OCI-LY7 (cell line): Measurements from ENCODE around the gene SEC22C. TPM values are rescaled to one million over a fixed set of nuclear protein-coding genes. Genes with fewer than 3 reads are reported as not detected.

Source experiments
- BruUV-seq: library from RNA; stranded (reverse); fragments of 400-500 nt; replicated peaks from 2 replicates; lab custom pipeline; 2021; lab: Mats Ljungman, UMichigan
- CTCF ChIA-PET: fragments of 300-600 bp; sonication (Branson Sonifier 250); formaldehyde crosslinking; loops from one replicate; lab custom pipeline; 2022; ENCODE audit warnings: antibody characterized with exemption; ENCODE audit not compliant: unreplicated experiment; lab: Charles Lee
- POLR2A ChIA-PET: fragments of 300-600 bp; sonication (Branson Sonifier 250); formaldehyde crosslinking; loops from one replicate; lab custom pipeline; 2022; ENCODE audit warnings: antibody characterized with exemption; lab: Charles Lee
- DNase-seq: peaks from one replicate; pipeline ENCODE4 v3.0.0-alpha.2; 2015; ENCODE audit warnings: low spot score
- H2AFZ ChIP-seq: fragments of 200-600 bp; sonication (generic), shearing (Covaris generic); 2 replicates; pipeline ENCODE4 v1.6.1; 2014; ENCODE audit warnings: mild to moderate bottlenecking, antibody characterized with exemption, low read length, moderate library complexity
- H3K27ac ChIP-seq: fragments of 200-600 bp; sonication (generic); 2 replicates; pipeline ENCODE4 v1.5.1; 2014; ENCODE audit warnings: mixed run types, low read depth, mild to moderate bottlenecking, moderate library complexity, low read length, inconsistent platforms; ENCODE audit not compliant: poor library complexity, severe bottlenecking
- H3K36me3 ChIP-seq: fragments of 200-600 bp; sonication (generic); 2 replicates; pipeline ENCODE4 v1.6.1; 2014; ENCODE audit warnings: mild to moderate bottlenecking, antibody characterized with exemption, low read length, moderate library complexity, mixed read lengths; ENCODE audit not compliant: insufficient read depth
- H3K4me1 ChIP-seq: fragments of 200-600 bp; sonication (generic); 2 replicates; pipeline ENCODE4 v1.5.1; 2014; ENCODE audit warnings: mild to moderate bottlenecking, low read length; ENCODE audit not compliant: insufficient read depth, poor library complexity, severe bottlenecking
- H3K4me2 ChIP-seq: fragments of 200-600 bp; sonication (generic); 2 replicates; pipeline ENCODE4 v1.6.1; 2014; ENCODE audit warnings: mild to moderate bottlenecking, low read length
- H3K4me3 ChIP-seq: fragments of 200-600 bp; sonication (generic); 2 replicates; pipeline ENCODE4 v1.5.1; 2014; ENCODE audit warnings: mild to moderate bottlenecking, low read depth, low read length; ENCODE audit not compliant: poor library complexity, severe bottlenecking
- H3K79me2 ChIP-seq: fragments of 200-600 bp; sonication (generic); 2 replicates; pipeline ENCODE4 v1.6.1; 2016; ENCODE audit warnings: low read depth, mild to moderate bottlenecking, low read length, moderate library complexity, mixed read lengths; ENCODE audit not compliant: insufficient read depth
- H3K9me2 ChIP-seq: fragments of 200-600 bp; sonication (generic); 2 replicates; pipeline ENCODE4 v1.6.1; 2016; ENCODE audit warnings: mild to moderate bottlenecking, low read length, mixed read lengths; ENCODE audit not compliant: insufficient read depth
- H3K9me3 ChIP-seq: fragments of 200-600 bp; sonication (generic); 2 replicates; pipeline ENCODE4 v1.6.1; 2014; ENCODE audit warnings: mild to moderate bottlenecking, mixed run types, low read length, mixed read lengths
- H4K20me1 ChIP-seq: fragments of 200-600 bp; sonication (generic); 2 replicates; pipeline ENCODE4 v1.6.1; 2014; ENCODE audit warnings: mild to moderate bottlenecking, antibody characterized with exemption, low read length, moderate library complexity, mixed read lengths; ENCODE audit not compliant: insufficient read depth
- CTCF ChIP-seq: fragments of 200-600 bp; sonication (generic); conservative IDR thresholded peaks from 2 replicates; pipeline ENCODE4 v1.5.1; 2014; ENCODE audit warnings: mild to moderate bottlenecking, antibody characterized with exemption, low read length, moderate library complexity, mixed read lengths
- EZH2phosphoT487 ChIP-seq: fragments of 200-600 bp; sonication (generic); IDR thresholded peaks from 2 replicates; pipeline ENCODE4 v1.6.1; 2018; ENCODE audit warnings: low read depth, borderline replicate concordance, mild to moderate bottlenecking, mixed run types, antibody characterized with exemption, low read length, moderate library complexity, mixed read lengths
- intact Hi-C: fragments of 100-400 bp; cut with micrococcal nuclease; formaldehyde crosslinking; loops from one replicate; pipeline ENCODE4 v1.10.0; 2022; ENCODE audit not compliant: unreplicated experiment
- total RNA-seq, 2 experiments: library from RNA; depleted of rRNA in 1 of 2; stranded (reverse); fragments of >200 nt in 1 of 2; shearing (Covaris generic) in 1 of 2; gene quantifications; 2 replicates each; pipeline ENCODE4 v1.2.3, GENCODE V29; 2014 to 2022

The SEC22C gene
- total RNA-seq, 2 experiments from 2014 or later: 33.0 to 36.2 TPM

- DNase-seq: peak; percentile 65
- no peak overlapping the region for H3K27ac ChIP-seq
- ChIA-PET POLR2A (no interaction called here), CTCF (no interaction called here)
- no peak overlapping the region for H3K4me3 ChIP-seq
- peak; percentile 86 for TF ChIP-seq CTCF
- no peak for TF ChIP-seq EZH2phosphoT487
- no TSS peak for BruUV-seq
- no peaks in the 10 kb centered on the region for H3K4me1 ChIP-seq
- H2AFZ ChIP-seq: no peak overlapping the region
- no peaks in the 10 kb centered on the region for H3K36me3 ChIP-seq
- H3K9me3 ChIP-seq: no peaks in the 10 kb centered on the region
- H3K9me2 ChIP-seq: no peaks in the 10 kb centered on the region
- no peaks in the 10 kb centered on the region for H4K20me1 ChIP-seq
- no peaks in the 10 kb centered on the region for H3K79me2 ChIP-seq
- intact Hi-C loops: loop anchor here (5.0 kb wide), 1 partner anchor 38 kb away; the partner anchor contains the start of gene VIPR1
- H3K4me2 ChIP-seq: no peak overlapping the region
Observed at GRCh38 chr3:42539871-42540714, 41.7 kb downstream of the SEC22C start.

- Histone ChIP-seq H3K9me2 (no peaks in the 10 kb centered on the region), H3K4me2 (no peak overlapping the region), H3K4me1 (no peaks in the 10 kb centered on the region), H3K9me3 (no peaks in the 10 kb centered on the region), H3K79me2 (no peaks in the 10 kb centered on the region), H3K27ac (no peak overlapping the region), H3K4me3 (no peak overlapping the region), H3K36me3 (no peaks in the 10 kb centered on the region), H2AFZ (no peak overlapping the region), H4K20me1 (no peaks in the 10 kb centered on the region)
- BruUV-seq: no TSS peak
- intact Hi-C loops: no loop called here
- DNase-seq: no peak
- CTCF ChIA-PET: no interaction called here
- TF ChIP-seq CTCF (no peak), EZH2phosphoT487 (no peak)
- POLR2A ChIA-PET: no interaction called here
Observed at GRCh38 chr3:42537350-42537749, 44.4 kb downstream of the SEC22C start.
